K562 (cell line): ENCODE data around the gene THAP4. TPM values are rescaled to one million over a fixed set of nuclear protein-coding genes. Genes with fewer than 3 reads are reported as not detected.

ENCODE experiments used
- ATAC-seq: fragments of 200-7000 bp; cut with Tn5 transposase; 3 replicates; pipeline ENCODE4 v1.9.1; 2020; ENCODE audit warnings: moderate library complexity
- BruUV-seq: library from RNA; stranded (reverse); fragments of 400-500 nt; replicated peaks from 2 replicates; lab custom pipeline; 2021; lab: Mats Ljungman, UMichigan
- CTCF ChIA-PET: fragments of 300-600 bp; formaldehyde crosslinking; extraction: SDS; loops from one replicate; lab custom pipeline; 2021; ENCODE audit warnings: low intra/inter-chr PET ratio; lab: Yijun Ruan, JAX
- POLR2A ChIA-PET: fragments of 300-600, 350-650 bp; sonication (Branson Sonifier 250); formaldehyde crosslinking; extraction: SDS; loops from one replicate; lab custom pipeline; 2021; ENCODE audit warnings: antibody characterized with exemption, inconsistent platforms; lab: Yijun Ruan, JAX
- DNase-seq, 4 experiments: peaks; one replicate each; pipeline versions ENCODE4 v3.0.0 to v3.0.0-alpha.2; 2011 to 2018; ENCODE audit warnings: low spot score in 3 of 4, mixed read lengths in 3 of 4; ENCODE audit errors: extremely low read depth in 1 of 4
- FAIRE-seq: peaks from 2 replicates; lab custom pipeline; 2011; peaks lifted over from hg19 to GRCh38; lab: Jason Lieb, UNC
- H2AFZ ChIP-seq: 2 replicates; pipeline ENCODE4 v1.6.0; 2011; ENCODE audit warnings: low read depth, low read length, control low read depth, inconsistent platforms
- H3K27ac ChIP-seq: fragments of 200-600 bp; 3 replicates; pipeline ENCODE4 v1.8.0; 2011; ENCODE audit warnings: low read depth, mild to moderate bottlenecking, control low read depth, inconsistent platforms, low read length, moderate library complexity, mixed read lengths; ENCODE audit errors: extremely low read depth
- H3K27me3 ChIP-seq, 2 experiments: fragments of 300-600 bp in 1 of 2; 2 replicates in 1 of 2; 3 replicates in 1 of 2; pipeline versions ENCODE4 v1.6.0 to v1.8.0; 2011; ENCODE audit warnings: inconsistent platforms in 2 of 2, low read length in 2 of 2, mild to moderate bottlenecking in 1 of 2, mixed read lengths in 1 of 2, moderate library complexity in 1 of 2; ENCODE audit not compliant: control insufficient read depth in 2 of 2, insufficient read depth in 2 of 2
- H3K36me3 ChIP-seq: fragments of 300-600 bp; 3 replicates; pipeline ENCODE4 v1.8.0; 2011; ENCODE audit warnings: mild to moderate bottlenecking, low read length, inconsistent platforms; ENCODE audit not compliant: control insufficient read depth, insufficient read depth
- H3K4me1 ChIP-seq, 2 experiments: fragments of 200-600 bp in 1 of 2; replicated peaks in 1 of 2; 2 replicates in 1 of 2; 3 replicates in 1 of 2; pipeline versions ENCODE4 v1.5.1 to v1.8.0; 2011; ENCODE audit warnings: inconsistent platforms in 2 of 2, low read length in 2 of 2, mild to moderate bottlenecking in 1 of 2, mixed read lengths in 1 of 2, moderate library complexity in 1 of 2; ENCODE audit not compliant: control insufficient read depth in 2 of 2, insufficient read depth in 2 of 2
- H3K4me2 ChIP-seq: 2 replicates; pipeline ENCODE4 v1.6.1; 2011; ENCODE audit warnings: low read length, control low read depth, inconsistent platforms, mixed read lengths; ENCODE audit not compliant: insufficient read depth
- H3K4me3 ChIP-seq: fragments of 200-600 bp; sonication (generic), shearing (Covaris generic); 2 replicates; pipeline ENCODE4 v1.5.1; 2016; ENCODE audit warnings: control low read depth, inconsistent platforms
- H3K79me2 ChIP-seq: fragments of 200-600 bp; 3 replicates; pipeline ENCODE4 v1.8.0; 2011; ENCODE audit warnings: low read length, inconsistent platforms; ENCODE audit not compliant: control insufficient read depth, insufficient read depth
- H3K9ac ChIP-seq, 2 experiments: 2 replicates each; pipeline versions ENCODE4 v1.6.0 to v1.6.1; 2011; ENCODE audit warnings: low read depth in 2 of 2, low read length in 2 of 2, control low read depth in 1 of 2, inconsistent platforms in 1 of 2, mild to moderate bottlenecking in 1 of 2, mixed read lengths in 1 of 2; ENCODE audit not compliant: insufficient read depth in 1 of 2
- H3K9me1 ChIP-seq: one replicate; pipeline ENCODE4 v1.6.0; 2011; ENCODE audit warnings: inconsistent platforms, mild to moderate bottlenecking, low read length, moderate library complexity; ENCODE audit not compliant: control insufficient read depth, insufficient read depth
- H3K9me3 ChIP-seq: replicated peaks from 2 replicates; pipeline ENCODE4 v1.5.1; 2011; ENCODE audit warnings: low read depth, low read length, inconsistent platforms; ENCODE audit not compliant: control insufficient read depth, insufficient read depth
- H4K20me1 ChIP-seq: replicated peaks from 2 replicates; pipeline ENCODE4 v1.6.1; 2011; ENCODE audit warnings: low read length, inconsistent platforms, mixed read lengths; ENCODE audit not compliant: control insufficient read depth, insufficient read depth
- FOXM1 ChIP-seq, 2 experiments: fragments of 450-650 bp in 1 of 2; sonication (generic) in 1 of 2; formaldehyde crosslinking in 1 of 2; IDR thresholded peaks; 2 replicates each; pipeline versions ENCODE4 v1.6.1 to v1.9.0; 2017 to 2022; ENCODE audit warnings: low read depth in 2 of 2, mild to moderate bottlenecking in 2 of 2, missing genetic modification reagents in 1 of 2, moderate library complexity in 1 of 2
- WGBS: fragments of 100-300 bp; shearing (Covaris generic); methylation state at CpG from one replicate; pipeline ENCODE4 v1.1.6; 2016; ENCODE audit warnings: low coverage, mixed read lengths; ENCODE audit not compliant: insufficient coverage; ENCODE audit errors: missing lambda C conversion rate; 5-methylcytosine and 5-hydroxymethylcytosine counted together
- in situ Hi-C: fragments of 300-500 bp; cut with MboI; formaldehyde crosslinking; loops from 4 replicates; pipeline ENCODE4 v1.15.0; 2018; ENCODE audit warnings: inconsistent platforms, mixed read lengths
- intact Hi-C: fragments of 100-400 bp; cut with micrococcal nuclease; formaldehyde crosslinking; loops from 2 replicates; pipeline ENCODE4 v1.14.2; 2022
- polyA plus RNA-seq, 8 experiments: library from polyadenylated mRNA; depleted of rRNA in 4 of 8; stranded (reverse) in 5 of 8; unstranded in 3 of 8; fragments of >200 nt; fragmentation: Nextera tagmentation in 2 of 8; fragmentation: Illumina TruSeq in 1 of 8; extraction: Ambion mirVana in 2 of 8; extraction: Trizol in 1 of 8; gene quantifications; 2 replicates each; pipeline versions ENCODE4 v1.2.1 to v1.2.3, GENCODE V29; 2011 to 2014; ENCODE audit warnings: inconsistent platforms in 1 of 8, missing spikeins in 1 of 8
- total RNA-seq, 7 experiments: library from RNA; depleted of rRNA in 6 of 7; stranded (reverse); fragments of >200 nt in 6 of 7; fragmentation: Illumina TruSeq in 2 of 7; extraction: Trizol in 2 of 7; gene quantifications; 2 replicates each; pipeline versions ENCODE4 v1.2.1 to v1.2.3, GENCODE V29; 2011 to 2021; ENCODE audit warnings: low replicate concordance in 1 of 7
- TF ChIP-seq, protein P1 (sequence below): sonication (generic); formaldehyde crosslinking; IDR thresholded peaks from 2 replicates; pipeline ENCODE4 v1.8.1; 2023; ENCODE audit warnings: mild to moderate bottlenecking, missing genetic modification reagents

Gene THAP4
- total and polyA plus RNA-seq, 9 of the 15 experiments (the other 6 are each of a cell fraction or from before 2014, with no cell fraction given) = 8.6 to 60.9 (median 43.9) TPM

DNA sequence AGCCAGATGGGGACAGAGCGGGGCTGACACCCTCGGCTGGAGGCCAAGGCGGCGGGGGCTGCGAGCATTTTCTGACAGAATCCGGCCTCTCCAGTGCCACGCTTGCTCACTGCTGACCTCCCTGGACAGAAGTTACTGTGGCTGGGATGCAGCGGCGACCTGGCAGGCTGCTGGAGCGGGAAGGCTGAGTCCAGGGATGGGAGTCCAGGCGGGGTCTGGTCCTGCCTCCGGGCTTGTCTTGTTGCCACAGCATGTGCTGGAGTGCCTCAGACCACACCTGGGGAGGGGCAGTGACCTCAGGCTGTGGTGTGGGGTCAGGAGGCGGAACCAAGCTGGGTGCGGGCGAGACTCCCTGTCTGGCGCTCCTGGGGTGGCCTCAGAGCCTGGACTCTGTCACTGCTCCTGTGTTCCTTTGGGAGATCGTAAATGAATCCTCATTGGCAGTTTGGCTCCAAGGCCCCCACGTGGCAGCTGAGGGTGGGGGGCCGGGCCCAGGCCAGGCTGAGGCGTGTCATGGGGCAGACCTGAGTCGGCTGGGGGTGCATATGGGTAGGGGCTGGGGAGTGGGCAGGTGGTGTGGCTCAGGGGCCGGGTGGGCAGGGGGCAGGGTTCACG is 72.9 kb downstream of the THAP4 start:
- TF ChIP-seq, protein P1, sequence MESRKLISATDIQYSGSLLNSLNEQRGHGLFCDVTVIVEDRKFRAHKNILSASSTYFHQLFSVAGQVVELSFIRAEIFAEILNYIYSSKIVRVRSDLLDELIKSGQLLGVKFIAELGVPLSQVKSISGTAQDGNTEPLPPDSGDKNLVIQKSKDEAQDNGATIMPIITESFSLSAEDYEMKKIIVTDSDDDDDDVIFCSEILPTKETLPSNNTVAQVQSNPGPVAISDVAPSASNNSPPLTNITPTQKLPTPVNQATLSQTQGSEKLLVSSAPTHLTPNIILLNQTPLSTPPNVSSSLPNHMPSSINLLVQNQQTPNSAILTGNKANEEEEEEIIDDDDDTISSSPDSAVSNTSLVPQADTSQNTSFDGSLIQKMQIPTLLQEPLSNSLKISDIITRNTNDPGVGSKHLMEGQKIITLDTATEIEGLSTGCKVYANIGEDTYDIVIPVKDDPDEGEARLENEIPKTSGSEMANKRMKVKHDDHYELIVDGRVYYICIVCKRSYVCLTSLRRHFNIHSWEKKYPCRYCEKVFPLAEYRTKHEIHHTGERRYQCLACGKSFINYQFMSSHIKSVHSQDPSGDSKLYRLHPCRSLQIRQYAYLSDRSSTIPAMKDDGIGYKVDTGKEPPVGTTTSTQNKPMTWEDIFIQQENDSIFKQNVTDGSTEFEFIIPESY = peak; percentile 67
- no peak for TF ChIP-seq FOXM1 (IDR thresholded peaks at IDR 0.05; ENCODE audit: low read depth)
- no peak for TF ChIP-seq FOXM1 (CRISPR knock-in tag; IDR thresholded peaks at IDR 0.05; ENCODE audit: low read depth)
- TF ChIP-seq, all 486 proteins: peak for 1
- POLR2A ChIA-PET = interaction anchor here (0.6 kb wide), 2 partner anchors 20 to 542 kb away, joined by 3 read pairs; no protein-coding TSS in a partner anchor
- DNase-seq (peak in 1 of 4 experiments; percentile 18), ATAC-seq (no peak; the same call in 2 of the 3 replicates), FAIRE-seq (no peak)
- no peaks in the 10 kb centered on the region for H3K27me3 ChIP-seq
- H3K4me2 ChIP-seq = no peak overlapping the region
- no peak overlapping the region for H3K27ac ChIP-seq
- no peaks in the 10 kb centered on the region for H3K36me3 ChIP-seq
- peak overlapping the region in 1 of 2 experiments; percentile 26; a peak in 1 of 4 replicates for H3K9ac ChIP-seq
- WGBS = 67% methylated on average over 11 of the region's 23 CpGs
- H3K4me3 ChIP-seq = no peak overlapping the region
- CTCF ChIA-PET = no interaction called here
- intact Hi-C loops (no loop called here), in situ Hi-C loops (no loop called here)
- peaks cover 5% of the 10 kb centered on the region; the same call in 1 of the 2 replicates for H4K20me1 ChIP-seq
- no TSS peak for BruUV-seq
- H2AFZ ChIP-seq = no peak overlapping the region
- no peaks in the 10 kb centered on the region for H3K79me2 ChIP-seq
- H3K4me1 ChIP-seq = peaks cover 0 to 58% of the 10 kb centered on the region in 2 experiments; a peak in 2 of 5 replicates
- H3K9me1 ChIP-seq = no peaks in the 10 kb centered on the region
- no peaks in the 10 kb centered on the region for H3K9me3 ChIP-seq
